WI38 (cell line): ENCODE results near the gene SARS2.
"Not testable (repeated sequence)": the region's sequence is repeated elsewhere in the genome, so short reads cannot be mapped to it uniquely, and the experiment has no call there.

Experiments used
- H3K4me3 ChIP-seq: 2 replicates; pipeline ENCODE4 v1.5.1; 2011; ENCODE audit warnings: low read depth, mild to moderate bottlenecking, control low read depth, low read length
- TF ChIP-seq, protein P1 (sequence below): IDR thresholded peaks from 2 replicates; pipeline ENCODE4 v1.5.1; 2012; ENCODE audit warnings: low read depth, mild to moderate bottlenecking, control low read depth, low read length

SARS2 gene

DNA sequence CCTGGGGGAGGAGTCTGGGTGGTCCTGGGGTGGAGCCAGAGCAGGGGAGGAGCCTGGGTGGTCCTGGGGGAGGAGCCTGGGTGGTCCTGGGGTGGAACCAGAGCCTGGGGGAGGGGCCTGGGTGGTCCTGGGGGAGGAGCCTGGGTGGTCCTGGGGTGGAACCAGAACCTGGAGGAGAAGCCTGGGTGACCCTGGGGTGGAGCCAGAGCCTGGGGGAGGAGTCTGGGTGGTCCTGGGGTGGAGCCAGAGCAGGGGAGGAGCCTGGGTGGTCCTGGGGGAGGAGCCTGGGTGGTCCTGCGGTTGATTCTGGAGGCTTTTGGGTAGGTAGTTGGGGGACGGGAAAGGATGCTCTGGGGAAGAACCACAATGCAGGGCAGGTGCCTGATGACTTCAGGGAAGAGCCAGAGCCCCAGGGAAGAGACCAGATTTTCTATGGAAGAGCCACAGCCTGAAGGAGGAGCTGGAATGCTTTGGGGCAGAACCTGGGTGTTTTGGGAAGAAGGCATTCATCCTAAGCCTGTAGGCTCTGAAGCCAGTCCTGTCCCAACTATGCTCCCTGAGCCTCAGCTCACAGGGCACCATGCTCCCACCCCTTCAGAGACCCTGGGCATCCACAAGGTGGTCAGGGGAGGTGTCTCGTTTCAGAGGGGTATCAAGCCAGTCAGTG, 15.1 kb upstream of the SARS2 start:
- no peak overlapping the region for H3K4me3 ChIP-seq
- TF ChIP-seq, protein P1, sequence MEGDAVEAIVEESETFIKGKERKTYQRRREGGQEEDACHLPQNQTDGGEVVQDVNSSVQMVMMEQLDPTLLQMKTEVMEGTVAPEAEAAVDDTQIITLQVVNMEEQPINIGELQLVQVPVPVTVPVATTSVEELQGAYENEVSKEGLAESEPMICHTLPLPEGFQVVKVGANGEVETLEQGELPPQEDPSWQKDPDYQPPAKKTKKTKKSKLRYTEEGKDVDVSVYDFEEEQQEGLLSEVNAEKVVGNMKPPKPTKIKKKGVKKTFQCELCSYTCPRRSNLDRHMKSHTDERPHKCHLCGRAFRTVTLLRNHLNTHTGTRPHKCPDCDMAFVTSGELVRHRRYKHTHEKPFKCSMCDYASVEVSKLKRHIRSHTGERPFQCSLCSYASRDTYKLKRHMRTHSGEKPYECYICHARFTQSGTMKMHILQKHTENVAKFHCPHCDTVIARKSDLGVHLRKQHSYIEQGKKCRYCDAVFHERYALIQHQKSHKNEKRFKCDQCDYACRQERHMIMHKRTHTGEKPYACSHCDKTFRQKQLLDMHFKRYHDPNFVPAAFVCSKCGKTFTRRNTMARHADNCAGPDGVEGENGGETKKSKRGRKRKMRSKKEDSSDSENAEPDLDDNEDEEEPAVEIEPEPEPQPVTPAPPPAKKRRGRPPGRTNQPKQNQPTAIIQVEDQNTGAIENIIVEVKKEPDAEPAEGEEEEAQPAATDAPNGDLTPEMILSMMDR = no peak

DNA sequence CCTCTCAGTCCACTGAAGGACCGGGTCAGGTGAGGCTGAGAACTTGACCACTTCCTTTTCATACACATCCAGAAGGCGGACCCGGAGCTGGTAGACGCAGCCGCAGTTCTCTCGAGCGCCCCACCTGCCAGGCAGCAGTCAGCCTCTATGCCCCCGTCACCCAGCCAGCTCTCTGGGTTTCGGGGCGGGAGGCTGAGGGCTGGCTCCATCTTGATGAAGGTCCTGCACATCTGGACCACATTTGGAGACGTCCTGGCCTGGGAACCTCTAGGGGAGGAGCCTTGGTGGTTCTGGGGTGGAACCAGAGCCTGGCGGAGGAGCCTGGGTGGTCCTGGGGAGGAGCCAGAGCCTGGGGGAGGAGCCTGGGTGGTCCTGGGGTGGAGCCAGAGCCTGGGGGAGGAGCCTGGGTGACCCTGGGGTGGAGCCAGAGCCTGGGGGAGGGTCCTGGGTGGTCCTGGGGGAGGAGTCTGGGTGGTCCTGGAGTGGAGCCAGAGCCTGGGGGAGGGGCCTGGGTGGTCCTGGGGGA, 14.5 kb upstream of the SARS2 start:
- TF ChIP-seq, protein P1 = no peak
- H3K4me3 ChIP-seq = no peak overlapping the region

DNA sequence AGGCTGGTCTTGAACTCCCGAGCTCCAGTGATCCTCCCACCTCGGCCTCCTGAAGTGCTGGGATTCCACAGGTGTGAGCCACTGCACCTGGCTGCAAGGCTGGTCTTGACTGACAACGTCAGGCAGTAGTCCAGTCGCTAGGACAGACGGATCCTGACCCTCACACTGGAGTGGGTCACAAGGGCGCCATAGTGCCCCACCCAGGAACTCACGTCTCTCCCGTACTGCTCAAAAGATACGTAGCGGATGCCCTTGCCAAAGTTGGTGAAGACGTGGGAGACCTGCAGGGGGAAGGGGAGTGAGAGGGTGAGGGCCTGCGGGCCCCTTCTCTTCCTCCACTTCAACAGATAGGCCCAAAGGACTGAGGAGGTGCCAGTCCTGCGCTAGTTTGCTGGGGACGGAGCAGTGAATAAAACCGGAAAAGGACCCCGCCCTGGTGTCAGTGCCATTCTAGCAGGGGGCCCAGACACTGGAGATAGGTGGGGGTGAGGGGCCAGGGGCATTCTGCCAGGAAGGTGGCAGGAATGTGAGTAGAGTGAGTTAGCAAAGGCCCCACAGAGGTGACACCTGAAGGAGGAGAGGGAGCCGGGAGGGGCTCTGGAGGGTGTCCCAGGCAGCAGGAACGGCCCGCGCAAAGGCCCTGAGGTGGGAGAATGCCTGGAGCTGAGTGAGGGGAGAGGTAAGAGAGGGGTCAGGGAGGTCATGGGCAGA, 12.1 kb upstream of the SARS2 start:
- H3K4me3 ChIP-seq = no peak overlapping the region
- TF ChIP-seq, protein P1 = no peak

- TF ChIP-seq, protein P1 = no peak
Measured at GRCh38 chr19:38941979-38942378, 11.4 kb upstream of the SARS2 start.

DNA sequence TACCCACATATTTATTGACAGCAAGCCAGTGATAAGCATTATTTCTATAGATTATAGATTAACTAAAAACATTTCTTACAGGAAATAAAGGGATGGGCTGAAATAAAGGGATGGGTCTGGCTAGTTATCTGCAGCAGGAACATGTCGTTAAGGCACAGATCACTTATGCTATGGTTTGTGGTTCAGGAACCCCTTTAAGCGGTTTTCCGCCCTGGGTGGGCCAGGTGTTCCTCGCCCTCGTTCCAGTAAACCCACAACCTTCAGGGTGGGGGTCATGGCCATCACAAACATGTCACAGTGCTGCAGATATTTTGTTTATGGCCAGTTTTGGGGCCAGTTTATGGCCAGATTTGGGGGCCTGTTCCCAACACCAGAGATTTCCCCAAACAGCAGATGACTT, 10.9 kb upstream of the SARS2 start:
- H3K4me3 ChIP-seq = not testable (repeated sequence)

More at GRCh38 chr19:38941979-38942378, 11.4 kb upstream of the SARS2 start:
- no peak overlapping the region for H3K4me3 ChIP-seq

- TF ChIP-seq, protein P1 = no peak
- no peak overlapping the region for H3K4me3 ChIP-seq
Measured at GRCh38 chr19:38939957-38940356, 9.4 kb upstream of the SARS2 start.

- TF ChIP-seq, protein P1 = no peak
- H3K4me3 ChIP-seq = no peak overlapping the region
Measured at GRCh38 chr19:38933544-38933943, 3.0 kb upstream of the SARS2 start.
